ENCODE data around the gene MYH6.

DNA sequence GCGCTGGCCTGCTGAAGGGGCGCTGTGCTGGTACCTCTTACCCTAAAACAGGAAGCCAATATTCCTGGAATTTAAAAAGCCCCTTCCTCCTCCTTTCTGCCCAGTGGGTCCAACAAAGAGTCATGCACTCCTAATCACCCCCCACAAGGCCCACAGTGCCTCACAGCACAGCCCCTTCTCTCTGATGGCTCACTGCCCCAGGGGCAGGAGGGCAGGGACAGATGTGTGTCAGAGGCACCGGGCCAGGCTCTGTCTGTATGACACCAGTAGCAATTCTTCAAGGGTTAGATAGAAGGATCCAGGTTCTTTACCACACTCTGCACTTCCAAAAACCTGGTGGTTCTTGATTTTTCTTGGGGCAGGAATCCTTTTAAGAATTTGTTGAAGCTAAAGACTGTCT, 8.9 kb downstream of the MYH6 start:
- TF ChIP-seq CTCF (IDR thresholded peaks at IDR 0.05; ENCODE audit: insufficient read depth, low read depth, low read length) (no peak), EZH2 (IDR thresholded peaks at IDR 0.05; ENCODE audit: insufficient read depth, low read length) (no peak)
